Suprapubic skin (tissue), 4 donors: ENCODE data around the gene GLS2. TPM values are rescaled to one million over a fixed set of nuclear protein-coding genes. Genes with fewer than 3 reads are reported as not detected.

Source experiments
- DNase-seq, 2 donors: peaks; one replicate each; pipeline ENCODE4 v3.0.0-alpha.2; 2019; ENCODE audit warnings: low spot score in 2 of 2
- H3K27ac ChIP-seq: fragments of 200-600 bp; sonication (generic); one replicate; pipeline ENCODE4 v1.5.1; 2019
- H3K27me3 ChIP-seq: fragments of 200-600 bp; sonication (generic); one replicate; pipeline ENCODE4 v1.5.1; 2019
- H3K36me3 ChIP-seq: fragments of 200-600 bp; sonication (generic); one replicate; pipeline ENCODE4 v1.5.1; 2019
- H3K4me1 ChIP-seq: fragments of 200-600 bp; sonication (generic); one replicate; pipeline ENCODE4 v1.5.1; 2019
- H3K4me3 ChIP-seq: fragments of 200-600 bp; sonication (generic); one replicate; pipeline ENCODE4 v1.5.1; 2019; ENCODE audit warnings: mild to moderate bottlenecking
- H3K9me3 ChIP-seq: fragments of 200-600 bp; sonication (generic); one replicate; pipeline ENCODE4 v1.5.1; 2019
- CTCF ChIP-seq, 2 donors: fragments of 200-600 bp in 1 of 2; fragments of 450-650 bp in 1 of 2; sonication (generic) in 1 of 2; IDR thresholded peaks; one replicate each; pipeline ENCODE4 v1.5.1; 2016 to 2019; ENCODE audit warnings: antibody characterized with exemption in 2 of 2, mild to moderate bottlenecking in 1 of 2, moderate library complexity in 1 of 2
- EP300 ChIP-seq: sonication (generic); formaldehyde crosslinking; IDR thresholded peaks from one replicate; pipeline ENCODE4 v1.6.1; 2017; ENCODE audit warnings: antibody characterized with exemption
- POLR2A ChIP-seq, 2 donors: fragments of 450-650 bp; IDR thresholded peaks; one replicate each; pipeline ENCODE4 v1.6.1; 2017; ENCODE audit warnings: antibody characterized with exemption in 2 of 2, mild to moderate bottlenecking in 2 of 2, moderate library complexity in 2 of 2
- POLR2AphosphoS5 ChIP-seq, 3 donors: sonication (generic); formaldehyde crosslinking; IDR thresholded peaks; one replicate each; pipeline ENCODE4 v1.6.1; 2017; ENCODE audit warnings: antibody characterized with exemption in 3 of 3
- WGBS: methylation state at CpG from one replicate; pipeline ENCODE4 v1.1.5; 2018; 5-methylcytosine and 5-hydroxymethylcytosine counted together
- total RNA-seq, 4 donors: library from RNA; depleted of rRNA; stranded (reverse); fragments of >200 nt; gene quantifications; one replicate each; pipeline ENCODE4 v1.1.0, GENCODE V29; 2016

The GLS2 gene
- total RNA-seq, 4 donors from 2014 or later, result 7.9 to 23.9 (median 10.5) TPM

DNA sequence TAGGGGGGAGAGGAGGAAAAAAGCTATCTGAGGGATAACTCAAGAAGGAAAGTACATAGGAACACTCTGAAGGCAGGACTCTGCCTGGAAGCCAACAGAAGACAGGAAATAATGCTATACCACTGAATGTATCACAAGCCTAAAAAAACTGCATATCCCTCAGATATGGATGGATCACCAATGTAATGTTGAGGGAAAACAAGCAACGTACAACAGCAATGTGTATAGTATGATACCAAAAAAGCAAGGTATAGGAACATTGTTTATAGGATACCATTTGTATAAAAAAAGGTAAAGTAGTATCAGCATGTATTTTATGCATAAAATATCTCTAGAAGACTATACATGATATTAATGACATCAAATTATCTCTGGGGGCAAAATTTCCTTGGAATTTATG is 3.4 kb downstream of the GLS2 start:
- DNase-seq, result no peak
- Histone ChIP-seq H3K4me1 (peaks cover 20% of the 10 kb centered on the region), H3K27ac (no peak overlapping the region), H3K36me3 (no peaks in the 10 kb centered on the region), H3K4me3 (no peak overlapping the region), H3K27me3 (peaks cover under 1% of the 10 kb centered on the region), H3K9me3 (no peaks in the 10 kb centered on the region)
- 73% methylated on average over 1 of the region's 1 CpG for WGBS
- no peak for TF ChIP-seq POLR2AphosphoS5 (IDR thresholded peaks at IDR 0.05)
- TF ChIP-seq POLR2A (IDR thresholded peaks at IDR 0.05), result no peak
- no peak for TF ChIP-seq CTCF (IDR thresholded peaks at IDR 0.05)
- no peak for TF ChIP-seq EP300

GRCh38 chr12:56479625-56480024 is 8.3 kb downstream of the GLS2 start:
- no peaks in the 10 kb centered on the region for H3K27me3 ChIP-seq
- no peak for TF ChIP-seq EP300
- no peak for TF ChIP-seq CTCF (IDR thresholded peaks at IDR 0.05)
- no peak for TF ChIP-seq POLR2A (IDR thresholded peaks at IDR 0.05)
- no peak for TF ChIP-seq POLR2AphosphoS5 (IDR thresholded peaks at IDR 0.05)
- no peak overlapping the region for H3K4me3 ChIP-seq
- WGBS, result 97% methylated on average over 7 of the region's 7 CpGs
- no peaks in the 10 kb centered on the region for H3K9me3 ChIP-seq
- H3K4me1 ChIP-seq, result no peaks in the 10 kb centered on the region
- no peak for DNase-seq
- H3K27ac ChIP-seq, result no peak overlapping the region
- no peaks in the 10 kb centered on the region for H3K36me3 ChIP-seq

- Histone ChIP-seq H3K9me3 (no peaks in the 10 kb centered on the region), H3K36me3 (peaks cover 2% of the 10 kb centered on the region), H3K4me1 (no peaks in the 10 kb centered on the region), H3K27me3 (no peaks in the 10 kb centered on the region), H3K4me3 (no peak overlapping the region), H3K27ac (no peak overlapping the region)
- TF ChIP-seq CTCF (IDR thresholded peaks at IDR 0.05), result no peak
- TF ChIP-seq EP300, result no peak
- no peak for TF ChIP-seq POLR2AphosphoS5 (IDR thresholded peaks at IDR 0.05)
- no peak for TF ChIP-seq POLR2A (IDR thresholded peaks at IDR 0.05)
- WGBS, result 89% methylated on average over 6 of the region's 6 CpGs
- DNase-seq, result no peak
These were observed 10.3 kb downstream of the GLS2 start for GRCh38 chr12:56477521-56478225.

DNA sequence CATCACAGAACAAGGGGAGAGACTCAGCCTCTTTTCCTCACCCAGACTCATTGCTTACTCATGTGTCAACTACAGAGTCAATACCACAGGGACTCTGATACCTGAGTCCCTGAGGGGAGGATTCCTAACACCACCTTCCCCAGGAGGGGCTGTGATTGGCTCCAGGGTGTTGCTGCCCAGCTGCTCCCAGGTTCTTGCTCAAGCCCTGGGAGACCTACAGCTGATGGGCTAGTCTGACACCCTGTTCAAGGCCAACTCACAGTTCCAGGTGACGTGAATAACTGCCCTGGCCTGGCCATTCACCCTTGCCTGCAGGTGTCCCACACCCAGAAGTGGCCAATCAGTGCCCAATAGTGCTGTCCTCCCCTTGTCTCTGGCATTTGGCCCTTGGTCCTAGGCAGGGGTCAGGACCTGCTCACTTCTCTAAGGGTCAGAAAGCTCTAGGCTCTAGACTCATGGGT is 11.0 kb downstream of the GLS2 start:
- Histone ChIP-seq H3K9me3 (no peaks in the 10 kb centered on the region), H3K36me3 (peaks cover 4% of the 10 kb centered on the region), H3K27ac (no peak overlapping the region), H3K4me3 (no peak overlapping the region), H3K27me3 (no peaks in the 10 kb centered on the region), H3K4me1 (no peaks in the 10 kb centered on the region)
- no CpG with 5 or more reads among the region's 1 CpG for WGBS
- no peak for DNase-seq
- TF ChIP-seq EP300 (no peak), POLR2A (IDR thresholded peaks at IDR 0.05) (no peak), CTCF (IDR thresholded peaks at IDR 0.05) (no peak), POLR2AphosphoS5 (IDR thresholded peaks at IDR 0.05) (no peak)

- Histone ChIP-seq H3K36me3 (peaks cover 6% of the 10 kb centered on the region), H3K4me1 (no peaks in the 10 kb centered on the region), H3K9me3 (no peaks in the 10 kb centered on the region), H3K27me3 (no peaks in the 10 kb centered on the region), H3K4me3 (no peak overlapping the region), H3K27ac (no peak overlapping the region)
- no peak for DNase-seq
- TF ChIP-seq POLR2A (IDR thresholded peaks at IDR 0.05) (no peak), EP300 (no peak), CTCF (IDR thresholded peaks at IDR 0.05) (no peak), POLR2AphosphoS5 (IDR thresholded peaks at IDR 0.05) (no peak)
- 79% methylated on average over 6 of the region's 6 CpGs for WGBS
These were observed 11.8 kb downstream of the GLS2 start for GRCh38 chr12:56476143-56476542.
